ENCODE results near the gene UTP11. TPM values are rescaled to one million over a fixed set of nuclear protein-coding genes. Genes with fewer than 3 reads are reported as not detected.
"Not testable (repeated sequence)": the region's sequence is repeated elsewhere in the genome, so short reads cannot be mapped to it uniquely, and the experiment has no call there.

Gene UTP11
- total RNA-seq (10 to 100 TPM in 3 of 5 donors, 1 to 10 TPM in 2; 8.5 to 18.3 (median 15.9) TPM), total RNA-seq (15.7 to 144 (median 23.3) reads per million in 29 experiments)
- total RNA-seq (2013), result 22.3 TPM

GRCh38 chr1:38012363-38013226 is at the start of gene UTP11:
UTP11 (plus strand) TSS chr1:38012734; CDS start chr1:38012803, 69 bp downstream.
- DNase-seq (peak; percentile 77 to 96 (median 89)), ATAC-seq (replicated peaks in 1 of 4) (peak; percentile 90 to 96 (median 94))
- CTCF ChIA-PET, result interaction anchor here in 1 of 2 donors (0.6 to 2.7 kb wide), 6 partner anchors 17 to 498 kb away, joined by 3 to 10 read pairs (median 4); partner anchors contain the start of genes MEAF6, MTF1 and SF3A3
- peaks cover 16 to 49% of the 10 kb centered on the region in 2 experiments for H3K4me1 ChIP-seq (ENCODE audit: control insufficient read depth in 1 of 2, extremely low read depth in 1 of 2, insufficient read depth in 2 of 2, low read length in 2 of 2)
- Mint-ChIP-seq H3K4me3 (peak within 1 kb of the TSS; percentile 99 to 100 (median 100)), H3K4me1 (peaks cover 42 to 63% (median 61%) of the 10 kb centered on the region in 3 donors), H3K9me3 (no peaks in the 10 kb centered on the region), H3K36me3 (peaks cover 13% of the 10 kb centered on the region), H3K27ac (peak within 1 kb of the TSS; percentile 98), H3K27me3 (no peaks in the 10 kb centered on the region)
- H3K4me3 ChIP-seq (ENCODE audit: control insufficient read depth in 1 of 2, extremely low read depth in 1 of 2, low read length in 1 of 2), result peak within 1 kb of the TSS; percentile 89 to 94
- peaks cover 5 to 8% of the 10 kb centered on the region in 2 donors for H3K36me3 ChIP-seq (ENCODE audit: control insufficient read depth in 2 of 2, extremely low read depth in 1 of 2, insufficient read depth in 1 of 2, low read length in 1 of 2)
- 2% methylated on average over 44 of the region's 49 CpGs for WGBS (ENCODE audit: insufficient coverage)
- H3K27me3 ChIP-seq (replicated peaks in 1 of 2; ENCODE audit: control insufficient read depth in 2 of 2, extremely low read depth in 1 of 2, insufficient read depth in 2 of 2, low read length in 1 of 2), result no peaks in the 10 kb centered on the region
- no peaks in the 10 kb centered on the region for H3K9me3 ChIP-seq
- peak within 1 kb of the TSS; percentile 73 for H3K27ac ChIP-seq (ENCODE audit: low read length)
- POLR2A ChIA-PET, result interaction anchor here in 1 of 2 donors (1.0 kb wide), 1 partner anchor 82 kb away, joined by 3 read pairs; no protein-coding TSS in a partner anchor

GRCh38 chr1:37964106-37964505 is 48.4 kb upstream of the UTP11 start:
- POLR2A ChIA-PET; CTCF ChIA-PET; H3K4me1 Mint-ChIP-seq; ATAC-seq (replicated peaks in 1 of 4); H3K27ac ChIP-seq (ENCODE audit: low read length); H3K4me1 ChIP-seq (ENCODE audit: control insufficient read depth in 1 of 2, extremely low read depth in 1 of 2, insufficient read depth in 2 of 2, low read length in 2 of 2); H3K9me3 Mint-ChIP-seq; H3K27me3 Mint-ChIP-seq; H3K9me3 ChIP-seq; H3K4me3 ChIP-seq (ENCODE audit: control insufficient read depth in 1 of 2, extremely low read depth in 1 of 2, low read length in 1 of 2); DNase-seq; H3K4me3 Mint-ChIP-seq; H3K27ac Mint-ChIP-seq; H3K27me3 ChIP-seq (replicated peaks in 1 of 2; ENCODE audit: control insufficient read depth in 2 of 2, extremely low read depth in 1 of 2, insufficient read depth in 2 of 2, low read length in 1 of 2): not testable (repeated sequence)
- H3K36me3 Mint-ChIP-seq, result peaks cover 38% of the 10 kb centered on the region
- WGBS (ENCODE audit: insufficient coverage), result 100% methylated on average over 1 of the region's 12 CpGs
- H3K36me3 ChIP-seq (ENCODE audit: control insufficient read depth in 2 of 2, extremely low read depth in 1 of 2, insufficient read depth in 1 of 2, low read length in 1 of 2), result peaks cover 6 to 59% of the 10 kb centered on the region in 2 donors

- Histone ChIP-seq H3K27ac (ENCODE audit: low read length) (no peak overlapping the region), H3K36me3 (ENCODE audit: control insufficient read depth in 2 of 2, extremely low read depth in 1 of 2, insufficient read depth in 1 of 2, low read length in 1 of 2) (peaks cover 12 to 56% of the 10 kb centered on the region in 2 donors), H3K4me1 (ENCODE audit: control insufficient read depth in 1 of 2, extremely low read depth in 1 of 2, insufficient read depth in 2 of 2, low read length in 2 of 2) (no peaks in the 10 kb centered on the region), H3K27me3 (replicated peaks in 1 of 2; ENCODE audit: control insufficient read depth in 2 of 2, extremely low read depth in 1 of 2, insufficient read depth in 2 of 2, low read length in 1 of 2) (no peaks in the 10 kb centered on the region), H3K9me3 (no peaks in the 10 kb centered on the region), H3K4me3 (ENCODE audit: control insufficient read depth in 1 of 2, extremely low read depth in 1 of 2, low read length in 1 of 2) (no peak overlapping the region)
- Mint-ChIP-seq H3K36me3 (peaks cover 42% of the 10 kb centered on the region), H3K27ac (peak overlapping the region in 1 of 2 donors; percentile 39), H3K9me3 (no peaks in the 10 kb centered on the region), H3K27me3 (no peaks in the 10 kb centered on the region), H3K4me1 (no peaks in the 10 kb centered on the region), H3K4me3 (no peak overlapping the region)
- WGBS (ENCODE audit: insufficient coverage), result 88% methylated on average over 3 of the region's 4 CpGs
- ChIA-PET CTCF (no interaction called here), POLR2A (no interaction called here)
- no peak for ATAC-seq (replicated peaks in 1 of 4)
- DNase-seq, result no peak
Observed at GRCh38 chr1:37965301-37965700, 47.2 kb upstream of the UTP11 start.

GRCh38 chr1:37973684-37974083 is 38.9 kb upstream of the UTP11 start:
- H3K36me3 ChIP-seq (ENCODE audit: control insufficient read depth in 2 of 2, extremely low read depth in 1 of 2, insufficient read depth in 1 of 2, low read length in 1 of 2), result peaks cover 24 to 56% of the 10 kb centered on the region in 2 donors
- H3K27ac Mint-ChIP-seq; POLR2A ChIA-PET; DNase-seq; H3K27me3 ChIP-seq (replicated peaks in 1 of 2; ENCODE audit: control insufficient read depth in 2 of 2, extremely low read depth in 1 of 2, insufficient read depth in 2 of 2, low read length in 1 of 2); H3K4me1 ChIP-seq (ENCODE audit: control insufficient read depth in 1 of 2, extremely low read depth in 1 of 2, insufficient read depth in 2 of 2, low read length in 2 of 2); H3K27ac ChIP-seq (ENCODE audit: low read length); H3K4me3 ChIP-seq (ENCODE audit: control insufficient read depth in 1 of 2, extremely low read depth in 1 of 2, low read length in 1 of 2); H3K9me3 Mint-ChIP-seq; CTCF ChIA-PET; ATAC-seq (replicated peaks in 1 of 4); H3K27me3 Mint-ChIP-seq; H3K4me3 Mint-ChIP-seq; H3K9me3 ChIP-seq: not testable (repeated sequence)
- Mint-ChIP-seq H3K4me1 (peaks cover 25 to 32% (median 27%) of the 10 kb centered on the region in 3 donors), H3K36me3 (peaks cover 68% of the 10 kb centered on the region)
- no CpG with 5 or more reads among the region's 5 CpGs for WGBS (ENCODE audit: insufficient coverage)

GRCh38 chr1:37974567-37974966 is 38.0 kb upstream of the UTP11 start:
- no peak for ATAC-seq (replicated peaks in 1 of 4)
- DNase-seq, result no peak
- H3K4me3 Mint-ChIP-seq, result no peak overlapping the region
- Histone ChIP-seq H3K27ac (ENCODE audit: low read length) (no peak overlapping the region), H3K9me3 (no peaks in the 10 kb centered on the region), H3K36me3 (ENCODE audit: control insufficient read depth in 2 of 2, extremely low read depth in 1 of 2, insufficient read depth in 1 of 2, low read length in 1 of 2) (peaks cover 23 to 56% of the 10 kb centered on the region in 2 donors), H3K27me3 (replicated peaks in 1 of 2; ENCODE audit: control insufficient read depth in 2 of 2, extremely low read depth in 1 of 2, insufficient read depth in 2 of 2, low read length in 1 of 2) (no peaks in the 10 kb centered on the region), H3K4me3 (ENCODE audit: control insufficient read depth in 1 of 2, extremely low read depth in 1 of 2, low read length in 1 of 2) (no peak overlapping the region), H3K4me1 (ENCODE audit: control insufficient read depth in 1 of 2, extremely low read depth in 1 of 2, insufficient read depth in 2 of 2, low read length in 2 of 2) (no peaks in the 10 kb centered on the region)
- WGBS (ENCODE audit: insufficient coverage), result 97% methylated on average over 4 of the region's 5 CpGs
- peaks cover 67% of the 10 kb centered on the region for H3K36me3 Mint-ChIP-seq
- H3K9me3 Mint-ChIP-seq, result peaks cover 0 to 5% (median 0%) of the 10 kb centered on the region in 3 donors
- peak overlapping the region; percentile 43 to 44 for H3K27ac Mint-ChIP-seq
- H3K27me3 Mint-ChIP-seq, result no peaks in the 10 kb centered on the region
- ChIA-PET CTCF (no interaction called here), POLR2A (no interaction called here)
- peaks cover 25 to 32% (median 27%) of the 10 kb centered on the region in 3 donors for H3K4me1 Mint-ChIP-seq

GRCh38 chr1:37975083-37975482 is 37.5 kb upstream of the UTP11 start:
- H3K27ac ChIP-seq (ENCODE audit: low read length); H3K4me3 Mint-ChIP-seq; ATAC-seq (replicated peaks in 1 of 4); H3K9me3 Mint-ChIP-seq; H3K4me3 ChIP-seq (ENCODE audit: control insufficient read depth in 1 of 2, extremely low read depth in 1 of 2, low read length in 1 of 2); H3K27me3 ChIP-seq (replicated peaks in 1 of 2; ENCODE audit: control insufficient read depth in 2 of 2, extremely low read depth in 1 of 2, insufficient read depth in 2 of 2, low read length in 1 of 2); H3K27me3 Mint-ChIP-seq; CTCF ChIA-PET; H3K9me3 ChIP-seq; POLR2A ChIA-PET; H3K4me1 ChIP-seq (ENCODE audit: control insufficient read depth in 1 of 2, extremely low read depth in 1 of 2, insufficient read depth in 2 of 2, low read length in 2 of 2): not testable (repeated sequence)
- H3K36me3 Mint-ChIP-seq, result peaks cover 67% of the 10 kb centered on the region
- peak overlapping the region in 1 of 2 donors; percentile 44 for H3K27ac Mint-ChIP-seq
- H3K4me1 Mint-ChIP-seq, result peaks cover 25 to 32% (median 27%) of the 10 kb centered on the region in 3 donors
- DNase-seq, result peak in 1 of 35 experiments; percentile 35
- WGBS (ENCODE audit: insufficient coverage), result 80% methylated on average over 2 of the region's 6 CpGs
- peaks cover 18 to 57% of the 10 kb centered on the region in 2 donors for H3K36me3 ChIP-seq (ENCODE audit: control insufficient read depth in 2 of 2, extremely low read depth in 1 of 2, insufficient read depth in 1 of 2, low read length in 1 of 2)

Data from T-cell (primary cell).